HL-60 (cell line): ENCODE measurements around the gene LYSMD3.

ENCODE experiments used
- DNase-seq, 2 experiments: peaks; one replicate each; pipeline ENCODE4 v3.0.0-alpha.2; 2010 to 2020; ENCODE audit warnings: low read depth in 1 of 2, low spot score in 1 of 2
- H3K27ac ChIP-seq: fragments of 250-450 bp; sonication (Bioruptor Pico); replicated peaks from 2 replicates; pipeline ENCODE4 v1.5.1; 2020; ENCODE audit warnings: mild to moderate bottlenecking, moderate library complexity
- H3K27me3 ChIP-seq: fragments of 250-450 bp; sonication (Bioruptor Pico); 2 replicates; pipeline ENCODE4 v1.5.1; 2021; ENCODE audit warnings: mild to moderate bottlenecking, moderate library complexity; ENCODE audit not compliant: insufficient read depth, poor library complexity, severe bottlenecking
- H3K4me3 ChIP-seq: replicated peaks from 2 replicates; pipeline ENCODE4 v1.5.1; 2011; ENCODE audit warnings: mild to moderate bottlenecking, control low read depth, low read length; ENCODE audit not compliant: insufficient read depth
- CTCF ChIP-seq: IDR thresholded peaks from one replicate; pipeline ENCODE4 v1.5.1; 2011; ENCODE audit warnings: low read length, control low read depth, inconsistent platforms; ENCODE audit not compliant: insufficient read depth
- GABPA ChIP-seq: IDR thresholded peaks from 2 replicates; pipeline ENCODE4 v1.6.1; 2012; ENCODE audit warnings: low read depth
- POLR2AphosphoS5 ChIP-seq: IDR thresholded peaks from 2 replicates; pipeline ENCODE4 v1.6.1; 2012; ENCODE audit warnings: low read depth
- SPI1 ChIP-seq: IDR thresholded peaks from 2 replicates; pipeline ENCODE4 v1.6.1; 2012; ENCODE audit warnings: low read depth, mild to moderate bottlenecking, borderline replicate concordance
- TF ChIP-seq, protein P1 (sequence below): IDR thresholded peaks from 2 replicates; pipeline ENCODE4 v1.6.1; 2012; ENCODE audit warnings: low read depth; ENCODE audit not compliant: insufficient replicate concordance

LYSMD3 gene

DNA sequence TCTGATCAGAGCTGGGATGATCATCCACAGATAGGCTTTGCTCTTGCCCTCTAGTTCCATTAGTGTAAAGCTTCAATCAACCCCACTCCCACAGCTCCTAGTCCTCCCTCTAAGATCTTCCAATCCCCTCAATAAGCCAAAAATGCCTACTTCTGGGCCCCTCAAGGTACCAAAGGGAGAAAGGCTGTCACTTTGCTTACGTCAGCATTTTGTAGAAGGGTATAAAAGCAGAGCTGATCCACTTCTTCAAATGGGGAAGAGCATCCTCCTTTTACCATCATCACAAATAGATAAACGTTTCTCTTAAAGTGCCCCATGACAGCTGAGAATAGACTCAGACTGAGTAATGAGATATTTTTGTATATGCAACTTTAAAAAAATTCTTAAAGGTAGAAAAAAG is 16.1 kb upstream of the LYSMD3 start:
- TF ChIP-seq SPI1 (no peak), POLR2AphosphoS5 (no peak), CTCF (no peak), GABPA (no peak)
- TF ChIP-seq, protein P1, sequence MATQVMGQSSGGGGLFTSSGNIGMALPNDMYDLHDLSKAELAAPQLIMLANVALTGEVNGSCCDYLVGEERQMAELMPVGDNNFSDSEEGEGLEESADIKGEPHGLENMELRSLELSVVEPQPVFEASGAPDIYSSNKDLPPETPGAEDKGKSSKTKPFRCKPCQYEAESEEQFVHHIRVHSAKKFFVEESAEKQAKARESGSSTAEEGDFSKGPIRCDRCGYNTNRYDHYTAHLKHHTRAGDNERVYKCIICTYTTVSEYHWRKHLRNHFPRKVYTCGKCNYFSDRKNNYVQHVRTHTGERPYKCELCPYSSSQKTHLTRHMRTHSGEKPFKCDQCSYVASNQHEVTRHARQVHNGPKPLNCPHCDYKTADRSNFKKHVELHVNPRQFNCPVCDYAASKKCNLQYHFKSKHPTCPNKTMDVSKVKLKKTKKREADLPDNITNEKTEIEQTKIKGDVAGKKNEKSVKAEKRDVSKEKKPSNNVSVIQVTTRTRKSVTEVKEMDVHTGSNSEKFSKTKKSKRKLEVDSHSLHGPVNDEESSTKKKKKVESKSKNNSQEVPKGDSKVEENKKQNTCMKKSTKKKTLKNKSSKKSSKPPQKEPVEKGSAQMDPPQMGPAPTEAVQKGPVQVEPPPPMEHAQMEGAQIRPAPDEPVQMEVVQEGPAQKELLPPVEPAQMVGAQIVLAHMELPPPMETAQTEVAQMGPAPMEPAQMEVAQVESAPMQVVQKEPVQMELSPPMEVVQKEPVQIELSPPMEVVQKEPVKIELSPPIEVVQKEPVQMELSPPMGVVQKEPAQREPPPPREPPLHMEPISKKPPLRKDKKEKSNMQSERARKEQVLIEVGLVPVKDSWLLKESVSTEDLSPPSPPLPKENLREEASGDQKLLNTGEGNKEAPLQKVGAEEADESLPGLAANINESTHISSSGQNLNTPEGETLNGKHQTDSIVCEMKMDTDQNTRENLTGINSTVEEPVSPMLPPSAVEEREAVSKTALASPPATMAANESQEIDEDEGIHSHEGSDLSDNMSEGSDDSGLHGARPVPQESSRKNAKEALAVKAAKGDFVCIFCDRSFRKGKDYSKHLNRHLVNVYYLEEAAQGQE = no peak
- Histone ChIP-seq H3K4me3 (no peak overlapping the region), H3K27me3 (no peaks in the 10 kb centered on the region), H3K27ac (no peak overlapping the region)
- DNase-seq = no peak

DNA sequence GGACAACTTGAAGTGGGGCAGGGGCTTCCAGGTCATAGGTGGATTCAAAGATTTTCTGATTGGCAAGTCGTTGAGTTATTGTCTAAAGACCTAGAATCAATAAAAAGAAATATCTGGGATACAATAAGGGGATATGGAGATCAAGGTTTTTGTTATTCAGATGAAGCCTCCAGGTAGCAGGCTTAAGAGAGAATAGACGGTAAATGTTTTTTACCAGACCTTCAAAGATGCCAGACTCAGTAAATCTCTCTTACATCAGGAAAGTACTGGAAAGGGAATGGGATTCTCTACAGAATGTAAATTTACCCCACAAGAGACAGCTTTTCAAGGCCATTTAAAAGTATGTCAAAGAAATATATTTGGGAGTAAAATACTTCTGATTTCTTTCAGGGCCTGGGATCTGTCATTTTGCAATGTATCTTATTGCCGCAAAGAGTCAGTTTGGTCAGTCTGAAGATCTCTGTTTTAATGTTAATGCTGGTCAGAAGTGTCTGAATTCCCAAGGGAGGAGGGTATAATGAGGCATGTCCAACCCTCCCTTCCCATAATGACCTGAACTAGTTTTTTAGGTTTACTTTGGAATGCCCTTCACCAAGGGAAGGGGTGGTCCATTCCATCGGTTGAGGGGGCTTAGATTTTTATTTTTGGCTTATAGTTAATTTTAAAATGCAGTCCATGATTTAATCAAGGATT is 13.6 kb upstream of the LYSMD3 start:
- DNase-seq = no peak
- TF ChIP-seq CTCF (no peak), POLR2AphosphoS5 (no peak)
- TF ChIP-seq, protein P1 = no peak
- Histone ChIP-seq H3K4me3 (no peak overlapping the region), H3K27me3 (no peaks in the 10 kb centered on the region), H3K27ac (no peak overlapping the region)

DNA sequence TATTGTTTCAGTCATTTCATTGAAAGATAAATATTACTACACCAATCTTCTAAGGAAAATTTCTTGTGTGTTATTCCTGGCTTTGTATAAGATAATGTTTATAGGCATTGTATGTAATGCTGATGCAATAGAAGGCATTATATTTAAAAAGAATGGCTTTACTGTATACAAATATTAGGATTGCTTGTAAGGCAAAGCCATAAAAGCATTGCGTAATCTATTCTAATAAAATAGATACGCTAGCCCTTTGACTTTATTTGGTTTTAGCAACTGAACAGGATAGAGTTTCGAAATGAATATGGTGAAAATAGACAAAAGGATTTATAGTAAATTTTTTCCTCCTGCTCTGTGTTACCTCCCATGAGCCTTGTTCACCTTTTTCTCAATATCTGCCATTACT is 5.5 kb upstream of the LYSMD3 start:
- TF ChIP-seq GABPA = no peak
- TF ChIP-seq CTCF = no peak
- TF ChIP-seq POLR2AphosphoS5 = no peak
- no peak for TF ChIP-seq SPI1
- TF ChIP-seq, protein P1 = no peak
- Histone ChIP-seq H3K4me3 (no peak overlapping the region), H3K27me3 (no peaks in the 10 kb centered on the region), H3K27ac (no peak overlapping the region)
- no peak for DNase-seq
